Measurements from ENCODE around the gene PLA2G2F.

DNA sequence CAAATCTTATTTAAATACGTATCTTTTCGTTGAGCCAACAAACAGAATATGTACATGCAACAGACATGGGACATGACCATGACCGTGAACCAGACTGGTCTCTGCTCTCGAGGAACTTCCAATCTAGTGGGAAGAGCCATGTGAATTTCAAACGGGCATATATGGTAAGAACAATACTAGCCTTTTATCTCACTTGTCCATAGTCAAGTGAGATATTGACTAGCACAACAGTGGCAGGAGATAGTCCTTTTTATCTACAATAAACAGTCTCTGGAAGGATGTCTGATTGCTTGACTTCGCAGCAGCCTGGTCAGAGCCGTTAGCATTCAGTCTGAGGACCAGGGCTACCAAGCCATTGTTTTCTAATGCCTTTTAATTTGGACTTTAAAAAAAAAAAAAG, 59.8 kb downstream of the PLA2G2F start:
- no peak for TF ChIP-seq POLR2A (IDR thresholded peaks at IDR 0.05; ENCODE audit: low read length)
- peak; percentile 49 for TF ChIP-seq GATA1 (IDR thresholded peaks at IDR 0.05; ENCODE audit: low read depth, low read length)

Measured in erythroblast (primary cell).